ENCODE data around the gene RPRD2. TPM values are rescaled to one million over a fixed set of nuclear protein-coding genes. Genes with fewer than 3 reads are reported as not detected.

RPRD2 gene
- total and polyA plus RNA-seq, 7 donors: 5.0 to 33.7 (median 22.1) TPM

DNA sequence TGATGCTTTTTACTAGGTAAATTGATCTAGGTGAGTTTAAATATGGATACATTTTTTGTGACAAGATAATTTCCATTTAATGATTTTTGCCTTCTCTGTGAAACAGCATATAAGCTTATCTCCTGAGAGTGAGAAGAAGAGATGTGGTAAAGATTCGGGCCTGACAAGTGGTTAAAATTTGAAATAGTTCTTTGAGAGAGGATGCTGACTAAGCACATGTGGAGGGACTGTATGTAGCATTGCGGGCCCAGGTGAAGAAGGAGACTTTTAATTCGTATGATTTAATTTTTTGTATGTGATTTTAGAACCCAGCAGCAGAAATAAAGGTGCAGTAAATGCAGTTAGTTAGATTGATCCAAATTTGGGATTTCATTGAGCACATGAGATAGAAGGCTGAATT lies 51.9 kb downstream of the RPRD2 start:
- Histone ChIP-seq H3K27ac (no peak overlapping the region), H3K9me3 (no peaks in the 10 kb centered on the region), H3K27me3 (ENCODE audit: insufficient read depth in 3 of 3, low read length in 2 of 3) (no peaks in the 10 kb centered on the region), H3K4me1 (no peaks in the 10 kb centered on the region), H3K4me3 (no peak overlapping the region), H3K36me3 (ENCODE audit: insufficient read depth in 1 of 2, low read depth in 1 of 2) (peaks cover 0 to 29% of the 10 kb centered on the region in 2 donors)
- no peak for DNase-seq
- TF ChIP-seq CTCF (IDR thresholded peaks at IDR 0.05): no peak
- whole genome bisulfite sequencing, 3 donors: 89 to 91% (median 90%) methylated on average over 3 of the region's 3 CpGs
- intact Hi-C loops (cut with DNase I): no loop called here
- ATAC-seq: no peak

DNA sequence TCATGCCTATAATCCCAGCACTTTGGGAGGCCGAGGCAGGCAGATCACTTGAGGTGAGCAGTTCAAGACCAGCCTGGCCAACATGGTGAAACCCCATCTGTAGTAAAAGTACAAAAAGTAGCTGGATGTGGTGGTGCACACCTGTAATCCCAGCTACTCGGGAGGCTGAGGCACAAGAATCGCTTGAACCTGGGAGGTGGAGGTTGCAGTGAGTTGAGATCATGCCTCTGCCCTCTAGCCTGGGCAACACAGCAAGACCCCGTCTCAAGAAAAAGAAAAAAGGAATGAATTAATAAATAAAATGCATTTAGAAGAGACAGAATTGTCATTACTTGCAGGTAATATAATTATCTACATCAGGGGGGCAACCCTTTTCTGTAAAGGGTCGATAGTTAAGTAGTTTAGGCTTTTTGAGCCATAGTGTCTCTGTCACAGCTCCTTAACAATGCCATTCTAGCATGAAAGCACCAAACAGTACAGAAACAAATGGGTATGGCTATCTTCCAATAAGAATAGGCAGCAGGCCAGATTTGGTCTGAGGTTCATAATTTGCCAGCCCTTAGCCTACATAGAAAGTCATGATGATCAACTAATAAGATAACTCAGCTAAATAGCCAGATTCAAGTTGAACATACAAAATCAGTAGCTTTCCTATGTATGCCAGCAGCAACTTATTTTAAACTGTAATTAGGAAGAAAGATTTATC lies 56.8 kb downstream of the RPRD2 start:
- H3K27ac ChIP-seq: no peak overlapping the region
- no peak overlapping the region for H3K4me3 ChIP-seq
- no peaks in the 10 kb centered on the region for H3K9me3 ChIP-seq
- ATAC-seq (no peak), DNase-seq (no peak)
- 90 to 91% (median 91%) methylated on average over 5 of the region's 5 CpGs for WGBS, 3 donors
- no peaks in the 10 kb centered on the region for H3K4me1 ChIP-seq
- peaks cover 0 to 35% of the 10 kb centered on the region in 2 donors for H3K36me3 ChIP-seq (ENCODE audit: insufficient read depth in 1 of 2, low read depth in 1 of 2)
- H3K27me3 ChIP-seq (ENCODE audit: insufficient read depth in 3 of 3, low read length in 2 of 3): no peaks in the 10 kb centered on the region
- no peak for TF ChIP-seq CTCF (IDR thresholded peaks at IDR 0.05)
- intact Hi-C loops (cut with DNase I): no loop called here

DNA sequence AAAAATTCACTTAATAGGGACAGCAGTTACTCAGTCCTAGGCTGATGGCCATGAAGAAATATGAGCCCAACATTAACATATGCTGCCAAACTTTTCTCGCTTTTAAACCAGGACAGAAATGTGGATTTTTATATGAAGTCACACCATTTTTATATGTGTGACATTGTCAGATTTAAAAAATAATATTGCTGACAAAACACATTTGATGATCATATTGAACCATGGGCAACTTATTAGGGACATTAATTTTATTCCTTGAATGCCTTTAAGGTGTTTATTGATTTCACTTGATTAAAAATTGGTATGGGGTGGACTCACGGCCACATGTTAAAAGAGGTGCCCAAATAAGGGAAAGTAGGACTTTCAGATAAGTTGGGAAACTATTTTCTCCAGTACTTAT lies 58.6 kb downstream of the RPRD2 start:
- Histone ChIP-seq H3K4me1 (no peaks in the 10 kb centered on the region), H3K27me3 (ENCODE audit: insufficient read depth in 3 of 3, low read length in 2 of 3) (no peaks in the 10 kb centered on the region), H3K4me3 (no peak overlapping the region), H3K36me3 (ENCODE audit: insufficient read depth in 1 of 2, low read depth in 1 of 2) (peaks cover 0 to 35% of the 10 kb centered on the region in 2 donors), H3K9me3 (no peaks in the 10 kb centered on the region), H3K27ac (no peak overlapping the region)
- no peak for TF ChIP-seq CTCF (IDR thresholded peaks at IDR 0.05)
- WGBS, 3 donors: 70 to 91% (median 80%) methylated on average over 2 of the region's 2 CpGs
- ATAC-seq (no peak), DNase-seq (no peak)
- intact Hi-C loops (cut with DNase I): no loop called here

DNA sequence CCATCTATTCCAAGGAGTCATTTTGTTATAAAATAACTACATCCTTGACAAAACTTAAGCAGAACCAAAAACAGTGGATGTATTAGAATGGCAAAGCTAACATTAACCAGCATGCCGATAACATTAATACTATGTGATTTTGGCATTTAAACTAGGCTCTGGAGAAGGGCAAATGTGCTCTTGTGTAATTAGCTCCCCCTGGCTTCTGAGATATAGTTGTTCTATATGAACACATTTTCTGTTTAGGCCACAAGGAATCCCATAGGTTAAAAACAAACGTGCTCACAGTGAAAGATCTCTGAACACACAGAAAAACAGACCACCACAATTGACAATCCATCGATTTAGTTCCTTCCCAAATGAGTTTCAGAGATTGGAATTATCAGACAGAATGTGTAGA lies 65.9 kb downstream of the RPRD2 start:
- intact Hi-C loops (cut with DNase I): loop anchor here in 1 of 2 donors (10.0 kb wide), 1 partner anchor 55 kb away; no protein-coding TSS in a partner anchor
- H3K36me3 ChIP-seq (ENCODE audit: insufficient read depth in 1 of 2, low read depth in 1 of 2): peaks cover 0 to 16% of the 10 kb centered on the region in 2 donors
- H3K4me3 ChIP-seq: no peak overlapping the region
- no peaks in the 10 kb centered on the region for H3K27me3 ChIP-seq (ENCODE audit: insufficient read depth in 3 of 3, low read length in 2 of 3)
- WGBS, 3 donors: 71 to 76% (median 73%) methylated on average over 3 of the region's 3 CpGs
- no peak for ATAC-seq
- TF ChIP-seq CTCF (IDR thresholded peaks at IDR 0.05): peak; percentile 3
- DNase-seq: no peak
- no peaks in the 10 kb centered on the region for H3K4me1 ChIP-seq
- no peak overlapping the region for H3K27ac ChIP-seq
- no peaks in the 10 kb centered on the region for H3K9me3 ChIP-seq

GRCh38 chr1:150441121-150441520 lies 77.2 kb downstream of the RPRD2 start:
- no peaks in the 10 kb centered on the region for H3K4me1 ChIP-seq
- intact Hi-C loops (cut with DNase I): loop anchor here in 1 of 2 donors (5.0 kb wide), 1 partner anchor 826 kb away; no protein-coding TSS in a partner anchor
- H3K27ac ChIP-seq: no peak overlapping the region
- ATAC-seq (no peak), DNase-seq (no peak)
- no peak overlapping the region for H3K4me3 ChIP-seq
- no peak for TF ChIP-seq CTCF (IDR thresholded peaks at IDR 0.05)
- H3K27me3 ChIP-seq (ENCODE audit: insufficient read depth in 3 of 3, low read length in 2 of 3): no peaks in the 10 kb centered on the region
- 69 to 85% (median 81%) methylated on average over 2 of the region's 2 CpGs for WGBS, 3 donors
- no peaks in the 10 kb centered on the region for H3K9me3 ChIP-seq
- peaks cover 0 to 61% of the 10 kb centered on the region in 2 donors for H3K36me3 ChIP-seq (ENCODE audit: insufficient read depth in 1 of 2, low read depth in 1 of 2)
